Measurements from ENCODE around the gene SLC2A6. TPM values are rescaled to one million over a fixed set of nuclear protein-coding genes. Genes with fewer than 3 reads are reported as not detected.

The SLC2A6 gene
- polyA plus RNA-seq, 1 donor (not counting 4 experiments of a cell fraction or from before 2014, with no cell fraction given): 15.9 TPM

DNA sequence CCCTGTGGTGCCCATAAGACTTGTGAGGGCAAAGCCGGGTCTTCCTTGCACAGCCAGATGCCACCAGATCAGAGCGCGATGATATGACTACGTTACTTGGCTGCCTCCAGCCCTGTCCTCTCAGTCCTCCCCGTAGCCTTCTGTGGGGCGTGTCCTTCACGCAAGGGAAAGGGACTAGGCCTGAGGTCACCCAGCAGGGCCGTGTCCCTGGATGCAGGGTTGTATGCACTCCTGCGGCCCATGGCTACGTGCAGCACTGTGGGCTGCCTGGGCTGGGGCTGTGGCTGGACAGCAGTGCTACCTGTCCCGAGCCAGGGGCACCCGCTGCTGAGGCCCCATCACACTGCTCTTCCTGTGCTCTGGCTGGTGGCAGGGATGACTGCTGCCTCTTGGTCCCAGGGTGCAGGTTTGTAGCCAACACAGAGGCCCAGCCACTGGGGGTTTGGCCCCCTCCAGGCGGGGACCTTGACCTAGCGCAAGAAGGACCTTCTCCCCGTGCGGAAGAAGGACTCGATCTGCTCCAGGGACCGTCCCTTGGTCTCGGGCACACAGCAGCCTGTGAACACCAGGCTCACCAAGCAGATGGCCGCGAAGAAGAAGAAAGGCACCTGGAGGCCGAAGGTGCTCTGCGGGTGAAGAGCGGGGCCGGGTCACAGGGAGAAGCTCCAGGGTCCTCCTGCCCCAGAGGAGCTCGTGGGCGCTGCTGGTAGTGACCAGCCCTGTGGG is 7.2 kb downstream of the SLC2A6 start:
- Histone ChIP-seq H3K4me2 (ENCODE audit: control insufficient read depth, extremely low read depth, insufficient read depth, low read depth, low read length) (no peak overlapping the region), H3K27me3 (ENCODE audit: control insufficient read depth, extremely low read depth, insufficient read depth, low read length) (no peaks in the 10 kb centered on the region), H2AFZ (ENCODE audit: control insufficient read depth, low read length) (no peak overlapping the region), H3K79me2 (ENCODE audit: control insufficient read depth, insufficient read depth, low read length) (peaks cover 4% of the 10 kb centered on the region), H3K36me3 (ENCODE audit: control insufficient read depth in 2 of 2, extremely low read depth in 1 of 2, insufficient read depth in 2 of 2, low read length in 2 of 2) (peaks cover 21 to 38% of the 10 kb centered on the region in 2 experiments), H3K4me3 (ENCODE audit: control insufficient read depth in 2 of 3, extremely low read depth in 1 of 3, insufficient read depth in 2 of 3, low read depth in 1 of 3, low read length in 3 of 3) (no peak overlapping the region), H3K4me1 (ENCODE audit: control insufficient read depth, extremely low read depth, insufficient read depth, low read length) (no peaks in the 10 kb centered on the region), H3K9me3 (ENCODE audit: control insufficient read depth, low read depth, low read length) (no peaks in the 10 kb centered on the region), H3K27ac (ENCODE audit: control insufficient read depth, insufficient read depth, low read length) (no peak overlapping the region), H4K20me1 (ENCODE audit: control insufficient read depth, extremely low read depth, insufficient read depth, low read length) (peaks cover 3% of the 10 kb centered on the region), H3K9me1 (ENCODE audit: control insufficient read depth, extremely low read depth, insufficient read depth, low read length) (no peaks in the 10 kb centered on the region), H3K9ac (ENCODE audit: control insufficient read depth, extremely low read depth, insufficient read depth, low read length) (no peak overlapping the region)
- FAIRE-seq (no peak), DNase-seq (ENCODE audit: low read depth, low spot score) (no peak)
- dilution Hi-C loops (cut with MboI; ENCODE audit: extremely low pct_ligation_motif_present, low sequenced_read_pairs): no loop called here
- TF ChIP-seq EZH2 (IDR thresholded peaks at IDR 0.05; ENCODE audit: low read length): no peak
- TF ChIP-seq, protein P1, sequence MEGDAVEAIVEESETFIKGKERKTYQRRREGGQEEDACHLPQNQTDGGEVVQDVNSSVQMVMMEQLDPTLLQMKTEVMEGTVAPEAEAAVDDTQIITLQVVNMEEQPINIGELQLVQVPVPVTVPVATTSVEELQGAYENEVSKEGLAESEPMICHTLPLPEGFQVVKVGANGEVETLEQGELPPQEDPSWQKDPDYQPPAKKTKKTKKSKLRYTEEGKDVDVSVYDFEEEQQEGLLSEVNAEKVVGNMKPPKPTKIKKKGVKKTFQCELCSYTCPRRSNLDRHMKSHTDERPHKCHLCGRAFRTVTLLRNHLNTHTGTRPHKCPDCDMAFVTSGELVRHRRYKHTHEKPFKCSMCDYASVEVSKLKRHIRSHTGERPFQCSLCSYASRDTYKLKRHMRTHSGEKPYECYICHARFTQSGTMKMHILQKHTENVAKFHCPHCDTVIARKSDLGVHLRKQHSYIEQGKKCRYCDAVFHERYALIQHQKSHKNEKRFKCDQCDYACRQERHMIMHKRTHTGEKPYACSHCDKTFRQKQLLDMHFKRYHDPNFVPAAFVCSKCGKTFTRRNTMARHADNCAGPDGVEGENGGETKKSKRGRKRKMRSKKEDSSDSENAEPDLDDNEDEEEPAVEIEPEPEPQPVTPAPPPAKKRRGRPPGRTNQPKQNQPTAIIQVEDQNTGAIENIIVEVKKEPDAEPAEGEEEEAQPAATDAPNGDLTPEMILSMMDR (optimal IDR thresholded peaks at IDR 0.05 in 1 of 3, IDR thresholded peaks at IDR 0.05 in 1 of 3, conservative IDR thresholded peaks at IDR 0.05 in 1 of 3; ENCODE audit: extremely low read depth in 1 of 3, insufficient read depth in 2 of 3, low read length in 3 of 3): no peak

DNA sequence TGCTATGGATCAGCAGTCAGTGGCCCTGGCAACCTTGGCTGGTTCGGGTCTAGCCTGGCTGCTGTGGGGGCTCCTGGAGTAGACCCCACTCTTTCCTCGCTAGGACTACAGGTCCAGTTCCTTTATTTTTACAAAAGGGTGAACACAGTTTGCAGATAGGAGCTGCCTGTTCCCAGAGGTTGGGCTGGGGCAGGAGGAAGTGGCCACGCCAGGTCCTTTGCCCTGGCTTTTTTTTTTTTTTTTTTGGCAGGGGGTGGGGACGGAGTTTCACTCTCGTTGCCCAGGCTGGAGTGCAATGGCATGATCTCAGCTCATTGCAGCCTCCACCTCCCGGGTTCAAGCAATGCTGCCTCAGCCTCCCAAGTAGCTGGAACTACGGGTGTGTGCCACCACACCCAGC is 7.9 kb downstream of the SLC2A6 start:
- Histone ChIP-seq H3K9me1 (ENCODE audit: control insufficient read depth, extremely low read depth, insufficient read depth, low read length) (no peaks in the 10 kb centered on the region), H3K4me1 (ENCODE audit: control insufficient read depth, extremely low read depth, insufficient read depth, low read length) (no peaks in the 10 kb centered on the region), H2AFZ (ENCODE audit: control insufficient read depth, low read length) (no peak overlapping the region), H3K4me3 (ENCODE audit: control insufficient read depth in 2 of 3, extremely low read depth in 1 of 3, insufficient read depth in 2 of 3, low read depth in 1 of 3, low read length in 3 of 3) (no peak overlapping the region), H3K79me2 (ENCODE audit: control insufficient read depth, insufficient read depth, low read length) (no peaks in the 10 kb centered on the region), H3K4me2 (ENCODE audit: control insufficient read depth, extremely low read depth, insufficient read depth, low read depth, low read length) (no peak overlapping the region), H3K9ac (ENCODE audit: control insufficient read depth, extremely low read depth, insufficient read depth, low read length) (no peak overlapping the region), H3K27ac (ENCODE audit: control insufficient read depth, insufficient read depth, low read length) (no peak overlapping the region), H4K20me1 (ENCODE audit: control insufficient read depth, extremely low read depth, insufficient read depth, low read length) (peaks cover 3% of the 10 kb centered on the region), H3K27me3 (ENCODE audit: control insufficient read depth, extremely low read depth, insufficient read depth, low read length) (no peaks in the 10 kb centered on the region), H3K9me3 (ENCODE audit: control insufficient read depth, low read depth, low read length) (no peaks in the 10 kb centered on the region), H3K36me3 (ENCODE audit: control insufficient read depth in 2 of 2, extremely low read depth in 1 of 2, insufficient read depth in 2 of 2, low read length in 2 of 2) (peaks cover 20 to 31% of the 10 kb centered on the region in 2 experiments)
- FAIRE-seq (no peak), DNase-seq (ENCODE audit: low read depth, low spot score) (no peak)
- TF ChIP-seq, protein P1 (optimal IDR thresholded peaks at IDR 0.05 in 1 of 3, IDR thresholded peaks at IDR 0.05 in 1 of 3, conservative IDR thresholded peaks at IDR 0.05 in 1 of 3; ENCODE audit: extremely low read depth in 1 of 3, insufficient read depth in 2 of 3, low read length in 3 of 3): no peak
- no peak for TF ChIP-seq EZH2 (IDR thresholded peaks at IDR 0.05; ENCODE audit: low read length)
- dilution Hi-C loops (cut with MboI; ENCODE audit: extremely low pct_ligation_motif_present, low sequenced_read_pairs): no loop called here

All from keratinocyte (primary cell).